H1 (cell line): ENCODE results near the gene GET3. TPM values are rescaled to one million over a fixed set of nuclear protein-coding genes. Genes with fewer than 3 reads are reported as not detected.

Experiments
- CTCF ChIA-PET: fragments of 300-600 bp; sonication (Branson Sonifier 250); formaldehyde crosslinking; loops from one replicate; lab custom pipeline; 2021; ENCODE audit not compliant: partially characterized antibody; lab: Charles Lee
- POLR2A ChIA-PET: fragments of 300-600 bp; sonication (Branson Sonifier 250); formaldehyde crosslinking; loops from one replicate; lab custom pipeline; 2021; ENCODE audit warnings: inconsistent platforms; ENCODE audit not compliant: partially characterized antibody; lab: Charles Lee
- DNase-seq, 2 experiments: peaks; one replicate each; pipeline versions ENCODE4 v3.0.0 to v3.0.0-alpha.2; 2010 to 2022; ENCODE audit warnings: low spot score in 2 of 2, low read depth in 1 of 2, mixed read lengths in 1 of 2
- FAIRE-seq: peaks from 2 replicates; lab custom pipeline; 2011; peaks lifted over from hg19 to GRCh38; lab: Jason Lieb, UNC
- H2AFZ ChIP-seq: 2 replicates; pipeline ENCODE4 v1.8.1; 2012; ENCODE audit warnings: low read length, inconsistent platforms
- H2AK5ac ChIP-seq: 2 replicates; pipeline ENCODE4 v1.6.1; 2013; ENCODE audit warnings: low read depth, low read length
- H2BK120ac ChIP-seq: replicated peaks from 2 replicates; pipeline ENCODE3; 2013; ENCODE audit warnings: low read depth, low read length, inconsistent platforms
- H2BK12ac ChIP-seq: 2 replicates; pipeline ENCODE4 v1.6.1; 2013; ENCODE audit warnings: low read depth, low read length
- H2BK15ac ChIP-seq: 2 replicates; pipeline ENCODE4 v1.6.1; 2013; ENCODE audit warnings: low read length
- H2BK20ac ChIP-seq: 2 replicates; pipeline ENCODE4 v1.6.1; 2013; ENCODE audit warnings: low read length
- H2BK5ac ChIP-seq: 2 replicates; pipeline ENCODE4 v1.6.1; 2013; ENCODE audit warnings: low read depth, low read length
- H3K14ac ChIP-seq: 2 replicates; pipeline ENCODE4 v1.6.1; 2013; ENCODE audit warnings: inconsistent platforms; ENCODE audit not compliant: insufficient read length
- H3K18ac ChIP-seq: 2 replicates; pipeline ENCODE4 v1.6.1; 2013; ENCODE audit warnings: low read length; ENCODE audit errors: extremely low read depth
- H3K23ac ChIP-seq: 2 replicates; pipeline ENCODE4 v1.6.1; 2013; ENCODE audit warnings: inconsistent platforms; ENCODE audit not compliant: insufficient read length
- H3K23me2 ChIP-seq: 2 replicates; pipeline ENCODE4 v1.6.1; 2013; ENCODE audit warnings: low read depth, low read length
- H3K27ac ChIP-seq: 2 replicates; pipeline ENCODE4 v1.6.1; 2011; ENCODE audit warnings: low read depth, low read length, inconsistent platforms
- H3K27me3 ChIP-seq, 4 experiments: replicated peaks in 1 of 4; 1 replicate in 1 of 4; 2 replicates in 3 of 4; pipeline versions ENCODE4 v1.6.1 to v1.8.1; 2011 to 2013; ENCODE audit warnings: low read length in 3 of 4, mild to moderate bottlenecking in 3 of 4, inconsistent platforms in 2 of 4, mixed read lengths in 2 of 4, moderate library complexity in 1 of 4; ENCODE audit not compliant: control insufficient read depth in 3 of 4, insufficient read depth in 3 of 4; ENCODE audit errors: extremely low read depth in 1 of 4
- H3K36me3 ChIP-seq, 4 experiments: 2 replicates each; pipeline versions ENCODE4 v1.6.1 to v1.8.1; 2011 to 2013; ENCODE audit warnings: mild to moderate bottlenecking in 4 of 4, low read length in 3 of 4, moderate library complexity in 2 of 4, control low read depth in 1 of 4, inconsistent platforms in 1 of 4; ENCODE audit not compliant: insufficient read depth in 4 of 4, control insufficient read depth in 2 of 4
- H3K4ac ChIP-seq: replicated peaks from 2 replicates; pipeline ENCODE3; 2013; ENCODE audit warnings: low read length, low read depth, mixed read lengths, inconsistent platforms; ENCODE audit not compliant: insufficient read length
- H3K4me1 ChIP-seq, 4 experiments: replicated peaks in 1 of 4; 1 replicate in 1 of 4; 2 replicates in 3 of 4; pipeline versions ENCODE4 v1.6.1 to v1.8.1; 2011 to 2013; ENCODE audit warnings: low read length in 3 of 4, inconsistent platforms in 2 of 4, mixed read lengths in 1 of 4; ENCODE audit not compliant: insufficient read depth in 4 of 4, control insufficient read depth in 3 of 4
- H3K4me2 ChIP-seq, 2 experiments: 2 replicates each; pipeline versions ENCODE4 v1.6.1 to v1.8.1; 2011 to 2013; ENCODE audit warnings: low read depth in 2 of 2, low read length in 2 of 2, control low read depth in 1 of 2, inconsistent platforms in 1 of 2, mild to moderate bottlenecking in 1 of 2; ENCODE audit not compliant: insufficient read depth in 1 of 2
- H3K4me3 ChIP-seq, 4 experiments: fragments of 200-600, 300-600 bp in 1 of 4; sonication (generic), shearing (Covaris generic), sonication (Bioruptor Twin) in 1 of 4; 2 replicates each; pipeline versions ENCODE4 v1.5.1 to v1.8.1; 2011 to 2016; ENCODE audit warnings: low read length in 4 of 4, low read depth in 3 of 4, control low read depth in 2 of 4, inconsistent platforms in 2 of 4, mild to moderate bottlenecking in 2 of 4, mixed read lengths in 1 of 4, moderate library complexity in 1 of 4; ENCODE audit not compliant: insufficient read depth in 2 of 4; ENCODE audit errors: extremely low read depth in 1 of 4
- H3K56ac ChIP-seq: replicated peaks from 2 replicates; pipeline ENCODE3; 2013; ENCODE audit warnings: low read depth, mild to moderate bottlenecking, mixed read lengths, low read length, inconsistent platforms; ENCODE audit not compliant: insufficient read length
- H3K79me1 ChIP-seq: 2 replicates; pipeline ENCODE4 v1.6.1; 2013; ENCODE audit warnings: low read depth, low read length, control low read depth
- H3K79me2 ChIP-seq, 2 experiments: 2 replicates each; pipeline versions ENCODE4 v1.6.1 to v1.8.1; 2012 to 2013; ENCODE audit warnings: low read length in 2 of 2, mild to moderate bottlenecking in 2 of 2, inconsistent platforms in 1 of 2; ENCODE audit not compliant: insufficient read depth in 2 of 2, control insufficient read depth in 1 of 2
- H3K9ac ChIP-seq, 4 experiments: replicated peaks in 1 of 4; 1 replicate in 1 of 4; 2 replicates in 3 of 4; pipeline versions ENCODE4 v1.6.1 to v1.8.1; 2011 to 2013; ENCODE audit warnings: low read depth in 3 of 4, low read length in 3 of 4, control low read depth in 2 of 4, mild to moderate bottlenecking in 2 of 4, moderate library complexity in 2 of 4, inconsistent platforms in 1 of 4; ENCODE audit errors: extremely low read depth in 1 of 4
- H3K9me3 ChIP-seq, 2 experiments: 2 replicates each; pipeline versions ENCODE4 v1.6.1 to v1.8.1; 2012 to 2013; ENCODE audit warnings: mild to moderate bottlenecking in 2 of 2, moderate library complexity in 2 of 2, control low read depth in 1 of 2, inconsistent platforms in 1 of 2, low read depth in 1 of 2, low read length in 1 of 2, mixed read lengths in 1 of 2; ENCODE audit not compliant: insufficient read depth in 2 of 2
- H4K20me1 ChIP-seq, 2 experiments: replicated peaks in 1 of 2; 2 replicates each; pipeline versions ENCODE3 to v1.8.1; 2011 to 2013; ENCODE audit warnings: inconsistent platforms in 2 of 2, low read length in 2 of 2, mild to moderate bottlenecking in 1 of 2; ENCODE audit not compliant: insufficient read depth in 2 of 2, control insufficient read depth in 1 of 2
- H4K5ac ChIP-seq: 2 replicates; pipeline ENCODE4 v1.6.1; 2013; ENCODE audit warnings: low read length, low read depth, mixed read lengths, inconsistent platforms; ENCODE audit not compliant: insufficient read length
- H4K8ac ChIP-seq: 2 replicates; pipeline ENCODE4 v1.8.0; 2013; ENCODE audit warnings: mild to moderate bottlenecking, moderate library complexity, low read length, inconsistent platforms; ENCODE audit not compliant: insufficient read depth; ENCODE audit errors: extremely low read depth
- H4K91ac ChIP-seq: replicated peaks from 2 replicates; pipeline ENCODE3; 2013; ENCODE audit warnings: low read length, mixed read lengths, inconsistent platforms; ENCODE audit not compliant: insufficient read length
- FOSL1 ChIP-seq: IDR thresholded peaks from 2 replicates; pipeline ENCODE4 v1.6.1; 2011; ENCODE audit warnings: mild to moderate bottlenecking, low read depth, low read length, moderate library complexity; ENCODE audit not compliant: insufficient read depth
- GTF2F1 ChIP-seq: IDR thresholded peaks from 2 replicates; pipeline ENCODE4 v1.6.1; 2012; ENCODE audit warnings: low read depth, low read length, improper control_type of control experiment, borderline replicate concordance
- KDM5A ChIP-seq: fragments of 200-600 bp; IDR thresholded peaks from 2 replicates; pipeline ENCODE4 v1.7.1; 2012; ENCODE audit warnings: mild to moderate bottlenecking, low read length, inconsistent platforms, mixed read lengths
- MAFK ChIP-seq: IDR thresholded peaks from 2 replicates; pipeline ENCODE4 v1.6.1; 2012; ENCODE audit warnings: low read depth, mild to moderate bottlenecking, improper control_type of control experiment, low read length
- POU5F1 ChIP-seq: IDR thresholded peaks from 2 replicates; pipeline ENCODE4 v1.6.1; 2011; ENCODE audit warnings: low read depth, mild to moderate bottlenecking, low read length, moderate library complexity
- SIN3A ChIP-seq, 2 experiments: IDR thresholded peaks in 1 of 2; conservative IDR thresholded peaks in 1 of 2; 2 replicates each; pipeline ENCODE4 v1.6.1; 2011 to 2012; ENCODE audit warnings: low read length in 2 of 2, improper control_type of control experiment in 1 of 2, low read depth in 1 of 2, mild to moderate bottlenecking in 1 of 2
- USF2 ChIP-seq: IDR thresholded peaks from 2 replicates; pipeline ENCODE4 v1.6.1; 2011; ENCODE audit warnings: low read length, improper control_type of control experiment
- ZNF274 ChIP-seq: IDR thresholded peaks from 2 replicates; pipeline ENCODE4 v1.7.0; 2012; ENCODE audit warnings: low read length, borderline replicate concordance; ENCODE audit errors: extremely low read depth
- WGBS, 2 experiments: shearing (Covaris generic) in 1 of 2; methylation state at CpG; one replicate each; pipeline versions ENCODE4 v1.1.6 to v1.1.7; 2013 to 2015; ENCODE audit warnings: low lambda C conversion rate in 2 of 2, mixed read lengths in 2 of 2, inconsistent platforms in 1 of 2, low coverage in 1 of 2, missing lambda C conversion rate in 1 of 2; ENCODE audit not compliant: insufficient replicate concordance in 2 of 2, insufficient coverage in 1 of 2, insufficient read length in 1 of 2; ENCODE audit errors: extremely low coverage in 1 of 2, missing lambda C conversion rate in 1 of 2; 5-methylcytosine and 5-hydroxymethylcytosine counted together
- polyA plus RNA-seq, 7 experiments: library from polyadenylated mRNA; depleted of rRNA in 3 of 7; stranded (reverse) in 5 of 7; unstranded in 2 of 7; fragments of >200 nt in 5 of 7; fragments of 200-250 nt in 2 of 7; gene quantifications; 1 replicate in 5 of 7; 2 replicates in 1 of 7; 4 replicates in 1 of 7; pipeline versions ENCODE4 v1.2.1 to v1.2.3, GENCODE V29; 2011 to 2013; ENCODE audit warnings: missing spikeins in 2 of 7, mixed read lengths in 2 of 7
- total RNA-seq: library from RNA; stranded (reverse); fragmentation: NEBNext Ultra II Directional; extraction: Animal tissue kit (Norgen Biotek cat#: 25700); gene quantifications from 2 replicates; pipeline ENCODE4 v1.2.1, GENCODE V29; 2021

The GET3 gene
- total and polyA plus RNA-seq, 2 of the 8 experiments (the other 6 are each of a cell fraction or from before 2014, with no cell fraction given) = 105 to 297 TPM

GRCh38 chr19:12796146-12797071, 59.1 kb downstream of the GET3 start:
- no peak overlapping the region for H3K23ac ChIP-seq
- WGBS, 2 experiments = 30% methylated on average over 18 of the region's 18 CpGs; no CpG with 5 or more reads in 1 of the 2 experiments
- peaks cover 5 to 19% (median 13%) of the 10 kb centered on the region in 4 experiments for H3K4me1 ChIP-seq
- H2BK20ac ChIP-seq = no peak overlapping the region
- H3K23me2 ChIP-seq = peaks cover 23% of the 10 kb centered on the region
- no peak overlapping the region for H4K8ac ChIP-seq
- POLR2A ChIA-PET = interaction anchor here (0.7 to 15.2 kb wide), 16 partner anchors 9 to 78 kb away, joined by 3 to 317 read pairs (median 5); partner anchors contain the start of genes GET3, HOOK2, RNASEH2A and RTBDN
- peak overlapping the region; percentile 76 for H4K91ac ChIP-seq
- no peak overlapping the region; a peak in 1 of 7 replicates for H3K9ac ChIP-seq
- H3K4me2 ChIP-seq = peak overlapping the region in 1 of 2 experiments; percentile 49; a peak in 1 of 4 replicates
- no peak overlapping the region for H3K4me3 ChIP-seq
- no peak overlapping the region for H2BK120ac ChIP-seq
- H3K9me3 ChIP-seq = no peaks in the 10 kb centered on the region
- H2BK5ac ChIP-seq = peak overlapping the region; percentile 66; the same call in 1 of the 2 replicates
- H2BK12ac ChIP-seq = peak overlapping the region; percentile 80; the same call in 1 of the 2 replicates
- H3K18ac ChIP-seq = 0 out of 2 replicates have a peak overlapping the region, but pooled peaks have one; percentile 48
- peaks cover 8 to 19% (median 14%) of the 10 kb centered on the region in 4 experiments; a peak in 7 of 8 replicates for H3K36me3 ChIP-seq
- H2AK5ac ChIP-seq = no peak overlapping the region
- peak in 1 of 2 experiments; percentile 81 for DNase-seq
- H2BK15ac ChIP-seq = peak overlapping the region; percentile 55; the same call in 1 of the 2 replicates
- H4K5ac ChIP-seq = no peak overlapping the region
- H4K20me1 ChIP-seq = peaks cover 0 to 6% of the 10 kb centered on the region in 2 experiments
- CTCF ChIA-PET = interaction anchor here (0.7 to 17.9 kb wide), 35 partner anchors 10 to 124 kb away, joined by 3 to 288 read pairs (median 5); partner anchors contain the start of genes DHPS, RNASEH2A and RTBDN
- peaks cover 7% of the 10 kb centered on the region for H3K79me1 ChIP-seq
- H3K79me2 ChIP-seq = peaks cover 0 to 12% of the 10 kb centered on the region in 2 experiments; a peak in 2 of 4 replicates
- no peak overlapping the region for H3K56ac ChIP-seq
- no peak overlapping the region for H3K4ac ChIP-seq
- H3K27me3 ChIP-seq = peaks cover 0 to 10% (median 8%) of the 10 kb centered on the region in 4 experiments; a peak in 3 of 7 replicates
- no peak overlapping the region for H3K14ac ChIP-seq
- no peak overlapping the region for H3K27ac ChIP-seq
- no peak overlapping the region for H2AFZ ChIP-seq
- FAIRE-seq = peak; percentile 85
- TF ChIP-seq POU5F1 (no peak), ZNF274 (no peak), USF2 (peak; percentile 34; the same call in 1 of the 2 replicates), FOSL1 (no peak), MAFK (no peak), GTF2F1 (peak; percentile 84; the same call in 1 of the 2 replicates), SIN3A (conservative IDR thresholded peaks at IDR 0.05 in 1 of 2, IDR thresholded peaks at IDR 0.05 in 1 of 2; ENCODE audit: low read depth in 1 of 2, low read length in 2 of 2) (peak in 1 of 2 experiments; percentile 90; a peak in 2 of 4 replicates), KDM5A (no peak; the same call in 1 of the 2 replicates)
